Activated CD4-positive, alpha-beta T cell treated with anti-CD3 and anti-CD28 coated beads for 48 hours (primary cell): ENCODE measurements around the gene TUBAL3.

Source experiments
- DNase-seq: peaks from one replicate; pipeline ENCODE4 v3.0.0-alpha.2; 2020

The TUBAL3 gene

GRCh38 chr10:5404208-5405041 is at the start of gene TUBAL3:
Gene TUBAL3, minus strand, starts transcription at chr10:5404828. Its CDS starts 36 bp downstream, at chr10:5404792.
- no peak for DNase-seq

GRCh38 chr10:5453749-5454489 is 49.3 kb upstream of the TUBAL3 start:
- DNase-seq, result no peak

DNA sequence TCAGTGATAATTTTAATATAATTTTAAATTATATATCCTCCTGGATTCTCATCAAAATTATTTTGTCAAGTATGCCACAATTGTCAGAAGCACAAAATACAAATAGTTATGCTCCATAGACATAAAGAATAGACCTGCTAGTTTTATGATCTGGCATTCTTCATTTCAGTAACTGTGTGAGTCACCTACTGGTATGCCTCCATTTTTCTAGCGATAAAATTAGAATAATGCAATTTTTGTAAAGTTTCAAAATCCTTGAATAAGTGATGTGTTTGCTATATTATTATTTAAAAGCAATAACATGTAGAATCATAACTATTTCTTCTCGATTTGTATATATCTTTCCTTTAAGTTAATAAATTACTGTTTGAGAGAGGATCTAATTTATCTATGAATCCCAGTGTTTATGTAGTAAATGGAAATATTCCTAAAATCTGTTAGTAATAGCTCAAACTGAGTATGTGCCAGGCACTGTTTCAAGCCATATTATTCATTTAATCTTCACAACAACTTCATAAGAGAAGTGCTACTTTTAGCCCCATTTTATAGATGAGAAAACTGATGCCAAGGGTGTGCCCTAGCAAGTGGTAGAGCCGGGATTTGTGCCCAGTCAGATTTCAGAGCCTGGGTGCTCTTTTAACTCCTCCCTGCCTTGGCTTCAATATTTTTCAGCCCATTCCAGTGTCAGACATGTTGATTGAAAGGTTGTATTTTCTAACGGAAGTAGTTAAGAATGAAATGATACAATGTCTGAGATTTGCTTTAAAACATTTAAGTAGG is 46.2 kb upstream of the TUBAL3 start:
- no peak for DNase-seq

GRCh38 chr10:5449823-5450222 is 45.2 kb upstream of the TUBAL3 start:
- DNase-seq, result no peak

DNA sequence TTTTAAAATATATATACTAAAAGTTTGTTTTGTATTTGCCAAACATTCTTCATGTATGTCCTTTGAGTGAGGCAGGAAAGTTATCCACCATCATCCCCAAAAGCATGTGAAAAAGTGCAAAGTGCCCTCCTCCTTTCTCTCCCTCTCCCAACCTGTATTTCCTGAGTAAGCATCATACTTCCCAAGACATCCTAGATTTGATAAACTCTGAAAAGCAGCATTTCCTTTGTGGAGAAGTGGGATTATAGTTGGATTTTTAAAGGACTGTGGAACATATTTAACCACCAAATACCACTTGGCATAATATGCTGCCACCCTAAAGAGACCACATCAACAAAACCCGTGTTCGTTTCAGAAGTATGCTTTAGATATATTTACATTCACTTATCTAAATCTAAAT is 44.6 kb upstream of the TUBAL3 start:
- no peak for DNase-seq

- DNase-seq, result no peak
These were observed 43.8 kb upstream of the TUBAL3 start for GRCh38 chr10:5448333-5449001.

DNA sequence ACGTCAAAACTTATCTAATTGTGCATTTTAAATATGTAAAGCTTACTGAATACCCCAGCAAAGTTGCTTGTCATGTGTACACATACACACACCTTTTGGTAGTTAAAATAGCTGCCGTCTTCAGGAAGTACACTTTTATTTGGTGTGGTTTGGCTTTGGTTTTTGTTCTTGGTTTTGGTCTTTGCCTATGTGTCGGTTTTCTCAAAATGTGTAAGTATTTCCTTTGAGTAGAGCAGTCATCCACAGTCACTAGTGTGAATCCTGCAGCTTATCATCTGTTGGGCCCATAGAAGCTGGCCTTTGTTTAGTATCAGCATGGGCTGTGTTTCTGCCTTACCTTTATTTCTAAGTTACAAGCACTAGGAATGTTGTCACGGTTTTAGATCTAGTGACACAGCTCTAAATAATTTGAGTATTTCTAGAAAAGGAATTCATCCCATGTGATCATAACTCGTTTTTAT is 43.0 kb upstream of the TUBAL3 start:
- DNase-seq, result peak; percentile 25

DNA sequence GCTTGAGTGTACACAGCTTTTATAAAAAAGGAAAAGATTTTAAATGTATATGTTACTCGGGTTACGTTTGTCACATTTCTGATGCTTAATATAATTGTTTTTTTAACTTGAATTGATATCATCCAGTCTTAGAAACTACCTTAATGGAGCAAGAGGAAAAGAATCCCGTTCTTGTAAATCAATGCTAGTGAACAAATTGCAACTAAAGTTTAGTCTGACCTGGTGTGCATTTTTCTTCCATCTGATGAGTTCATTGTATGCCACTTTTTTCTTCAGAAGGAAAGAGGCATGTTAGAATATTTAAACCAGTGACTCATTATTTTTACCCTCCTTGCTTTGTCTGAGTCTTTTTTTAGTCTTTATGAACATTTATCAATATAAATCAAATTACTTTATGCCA is 42.4 kb upstream of the TUBAL3 start:
- DNase-seq, result no peak

DNA sequence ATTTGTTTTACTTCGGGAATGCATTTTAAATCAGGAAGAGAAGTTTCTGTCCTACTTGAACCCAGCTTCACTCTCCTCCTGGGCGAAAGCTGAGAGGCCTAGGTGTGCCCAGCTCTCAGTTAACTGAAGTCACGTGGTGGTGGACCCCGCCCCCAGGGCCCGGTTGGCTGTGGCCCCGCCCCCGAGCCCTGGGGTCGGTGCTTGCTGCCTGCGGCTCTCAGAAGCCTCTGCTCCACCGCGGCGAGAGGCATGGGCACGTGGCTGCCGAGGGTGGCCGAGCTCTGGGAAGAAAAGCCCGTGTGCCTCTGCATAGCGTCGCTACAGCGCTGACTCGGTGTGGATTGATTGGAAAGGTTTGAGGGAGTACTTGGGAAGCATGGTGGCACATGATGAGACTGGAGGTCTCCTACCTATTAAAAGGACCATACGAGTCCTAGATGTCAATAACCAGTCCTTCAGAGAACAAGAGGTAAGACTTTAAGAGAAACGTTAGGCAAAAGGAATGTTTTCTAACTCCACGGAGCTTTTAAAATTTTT is 41.8 kb upstream of the TUBAL3 start:
- peak; percentile 90 for DNase-seq

- DNase-seq, result no peak
These were observed 40.4 kb upstream of the TUBAL3 start for GRCh38 chr10:5445006-5445405.

GRCh38 chr10:5443429-5443828 is 38.8 kb upstream of the TUBAL3 start:
- DNase-seq, result no peak

- no peak for DNase-seq
These were observed 38.4 kb upstream of the TUBAL3 start for GRCh38 chr10:5442990-5443370.

DNA sequence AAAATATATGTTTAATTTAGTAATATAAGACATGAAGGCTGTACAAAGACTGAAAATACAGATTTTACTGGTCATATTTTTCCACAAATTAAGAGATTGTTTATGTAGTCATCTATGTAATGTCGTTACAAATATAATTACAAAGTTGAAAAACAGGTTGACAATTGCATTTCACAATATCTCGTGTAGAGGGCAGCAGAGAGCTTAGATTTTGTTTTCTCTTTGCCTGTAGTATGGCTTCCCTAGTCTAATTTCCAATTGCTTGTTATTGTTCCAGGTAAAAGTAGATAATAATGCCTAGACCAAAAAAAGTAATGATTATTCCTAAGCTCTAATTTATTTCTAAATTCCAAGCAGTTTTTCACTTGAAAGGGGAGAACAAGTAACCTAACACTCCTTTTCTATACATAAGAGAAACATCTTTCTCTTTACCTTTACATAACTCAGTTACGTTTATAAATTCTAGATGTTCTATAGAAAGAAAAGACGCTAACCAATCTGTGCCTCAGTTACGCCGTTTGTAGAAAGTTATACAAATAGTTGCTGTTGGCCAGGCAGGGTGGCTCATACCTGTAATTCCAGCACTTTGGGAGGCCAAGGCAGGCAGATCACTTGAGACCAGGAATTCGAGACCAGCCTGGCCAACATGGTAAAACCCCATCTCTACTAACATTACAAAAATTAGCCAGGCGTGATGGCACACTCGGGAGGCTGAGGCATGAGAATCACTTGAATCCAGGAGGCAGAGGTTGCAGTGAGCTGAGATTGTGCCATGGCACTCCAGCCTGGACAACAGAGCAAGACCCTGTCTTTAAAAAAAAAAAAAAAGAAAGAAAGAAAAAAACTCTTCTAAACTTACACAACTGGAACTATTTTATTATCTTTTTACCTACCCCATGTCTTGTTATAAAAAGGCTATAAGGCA is 37.7 kb upstream of the TUBAL3 start:
- peak; percentile 15 for DNase-seq

GRCh38 chr10:5441106-5441505 is 36.5 kb upstream of the TUBAL3 start:
- no peak for DNase-seq

GRCh38 chr10:5440206-5440605 is 35.6 kb upstream of the TUBAL3 start:
- no peak for DNase-seq

DNA sequence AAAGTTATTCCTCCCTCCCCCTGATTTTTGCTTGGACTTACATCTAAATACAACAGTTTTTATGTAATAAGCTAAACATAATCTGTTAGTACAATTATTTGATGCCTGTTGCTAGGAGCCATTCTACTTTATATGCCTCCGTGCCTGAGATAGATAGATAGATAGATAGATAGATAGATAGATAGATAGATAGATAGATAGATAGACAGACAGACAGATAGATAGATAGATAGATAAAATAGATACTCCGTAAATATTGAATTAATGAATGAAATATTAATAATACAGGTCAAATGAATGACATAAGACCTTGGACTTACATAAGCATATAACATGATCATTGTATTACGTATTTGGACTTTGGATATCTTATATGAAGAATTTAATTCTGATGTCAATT is 30.7 kb upstream of the TUBAL3 start:
- DNase-seq, result no peak

- no peak for DNase-seq
These were observed 29.6 kb upstream of the TUBAL3 start for GRCh38 chr10:5434017-5434753.

DNA sequence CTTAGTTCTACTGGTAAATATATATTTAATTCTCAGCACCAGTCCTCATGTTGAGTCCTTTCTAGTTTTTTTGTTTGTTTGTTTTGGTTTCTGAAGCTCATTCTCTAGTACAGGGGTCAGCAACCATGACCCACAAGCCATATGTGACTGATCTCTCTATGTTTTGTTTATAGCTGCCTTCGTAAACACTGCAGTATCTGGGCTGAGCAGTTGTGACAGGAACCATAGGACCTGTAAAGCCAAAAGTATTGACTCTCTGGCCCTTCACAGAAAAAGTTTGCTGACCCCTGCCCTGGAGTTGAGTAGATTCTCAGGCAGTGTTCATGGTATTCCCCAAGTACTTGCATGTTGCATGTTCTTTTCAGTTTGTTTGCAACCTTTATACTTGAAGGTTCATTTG is 28.6 kb upstream of the TUBAL3 start:
- DNase-seq, result no peak

DNA sequence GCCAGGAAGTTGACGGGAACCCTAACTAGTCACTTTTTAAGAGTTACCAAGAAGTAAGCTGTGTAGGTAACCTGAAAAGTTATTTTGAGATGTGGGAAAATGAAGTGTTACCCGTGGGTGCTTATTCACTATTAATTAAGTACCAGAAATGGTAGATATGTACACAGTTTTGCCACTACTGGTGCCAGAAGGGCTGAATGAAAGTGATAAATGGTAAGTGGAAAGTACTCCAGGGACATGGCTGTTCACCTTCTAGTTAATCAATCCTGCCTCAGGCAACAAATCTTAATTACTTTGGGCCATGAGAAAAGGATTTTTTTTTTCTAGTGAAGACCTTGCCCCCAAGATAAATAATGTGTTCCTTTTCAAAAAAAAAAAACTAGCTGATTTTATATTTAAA is 23.5 kb upstream of the TUBAL3 start:
- DNase-seq, result no peak

- no peak for DNase-seq
These were observed 20.1 kb upstream of the TUBAL3 start for GRCh38 chr10:5424751-5425150.

GRCh38 chr10:5423771-5424170 is 19.1 kb upstream of the TUBAL3 start:
- DNase-seq, result no peak
